Esophagus squamous epithelium (tissue), 4 donors: ENCODE measurements around the gene SLC38A8.

ENCODE experiments used
- CTCF ChIP-seq, 6 experiments: fragments of 450-650 bp in 4 of 6; fragments of 200-600 bp in 2 of 6; sonication (generic) in 2 of 6; IDR thresholded peaks; one replicate each; pipeline ENCODE4 v1.5.1; 2016 to 2019; ENCODE audit warnings: antibody characterized with exemption in 6 of 6, mild to moderate bottlenecking in 4 of 6, moderate library complexity in 4 of 6
- POLR2A ChIP-seq, 4 donors: fragments of 450-650 bp; IDR thresholded peaks; one replicate each; pipeline ENCODE4 v1.6.1; 2017; ENCODE audit warnings: antibody characterized with exemption in 4 of 4, mild to moderate bottlenecking in 4 of 4, moderate library complexity in 3 of 4

GRCh38 chr16:84072014-84072413 lies 29.4 kb upstream of the SLC38A8 start:
- TF ChIP-seq CTCF (IDR thresholded peaks at IDR 0.05) (no peak), POLR2A (IDR thresholded peaks at IDR 0.05) (no peak)
